NB4 (cell line): Measurements from ENCODE around the gene UBE4B.
"Not testable (repeated sequence)": the region's sequence is repeated elsewhere in the genome, so short reads cannot be mapped to it uniquely, and the experiment has no call there.

ENCODE experiments used
- CTCF ChIP-seq: IDR thresholded peaks from one replicate; pipeline ENCODE4 v1.5.1; 2012; ENCODE audit warnings: low read depth, low read length
- POLR2A ChIP-seq: IDR thresholded peaks from 2 replicates; pipeline ENCODE4 v1.6.1; 2011; ENCODE audit warnings: mild to moderate bottlenecking; ENCODE audit not compliant: insufficient read length; ENCODE audit errors: extremely low read depth

GRCh38 chr1:10021992-10022391 is 10.8 kb upstream of the UBE4B start:
- TF ChIP-seq CTCF, POLR2A: not testable (repeated sequence)
